ENCODE measurements around the gene SETD2.

Gene SETD2

GRCh38 chr3:46999516-47000197, 164.3 kb downstream of the SETD2 start:
- no peak for DNase-seq
- H3K27ac Mint-ChIP-seq: peak overlapping the region; percentile 25
- H3K9me3 Mint-ChIP-seq: no peaks in the 10 kb centered on the region
- H3K4me1 Mint-ChIP-seq: peaks cover 15% of the 10 kb centered on the region
- no peak for TF ChIP-seq CTCF (IDR thresholded peaks at IDR 0.05)
- H3K27me3 Mint-ChIP-seq (ENCODE audit: low read depth, poor library complexity): peaks cover 3% of the 10 kb centered on the region
- H3K4me3 Mint-ChIP-seq: no peak overlapping the region
- no peaks in the 10 kb centered on the region for H3K36me3 Mint-ChIP-seq (ENCODE audit: low read depth)

GRCh38 chr3:46998852-46999515, 164.9 kb downstream of the SETD2 start:
- Mint-ChIP-seq H3K27ac (no peak overlapping the region), H3K36me3 (ENCODE audit: low read depth) (no peaks in the 10 kb centered on the region), H3K27me3 (ENCODE audit: low read depth, poor library complexity) (no peaks in the 10 kb centered on the region), H3K4me1 (peaks cover 15% of the 10 kb centered on the region), H3K4me3 (no peak overlapping the region), H3K9me3 (no peaks in the 10 kb centered on the region)
- TF ChIP-seq CTCF (IDR thresholded peaks at IDR 0.05): no peak
- DNase-seq: no peak

- no peaks in the 10 kb centered on the region for H3K27me3 Mint-ChIP-seq (ENCODE audit: low read depth, poor library complexity)
- peak; percentile 79 for DNase-seq
- peaks cover 15% of the 10 kb centered on the region for H3K4me1 Mint-ChIP-seq
- H3K4me3 Mint-ChIP-seq: no peak overlapping the region
- TF ChIP-seq CTCF (IDR thresholded peaks at IDR 0.05): peak; percentile 74
- H3K27ac Mint-ChIP-seq: no peak overlapping the region
- H3K36me3 Mint-ChIP-seq (ENCODE audit: low read depth): no peaks in the 10 kb centered on the region
- no peaks in the 10 kb centered on the region for H3K9me3 Mint-ChIP-seq
These were observed 165.6 kb downstream of the SETD2 start for GRCh38 chr3:46998121-46998851.

GRCh38 chr3:46997453-46998091, 166.3 kb downstream of the SETD2 start:
- no peak overlapping the region for H3K27ac Mint-ChIP-seq
- no peaks in the 10 kb centered on the region for H3K36me3 Mint-ChIP-seq (ENCODE audit: low read depth)
- no peak for TF ChIP-seq CTCF (IDR thresholded peaks at IDR 0.05)
- H3K9me3 Mint-ChIP-seq: no peaks in the 10 kb centered on the region
- no peak for DNase-seq
- no peak overlapping the region for H3K4me3 Mint-ChIP-seq
- H3K27me3 Mint-ChIP-seq (ENCODE audit: low read depth, poor library complexity): no peaks in the 10 kb centered on the region
- H3K4me1 Mint-ChIP-seq: peaks cover 15% of the 10 kb centered on the region

- no peak overlapping the region for H3K27ac Mint-ChIP-seq
- peaks cover 15% of the 10 kb centered on the region for H3K4me1 Mint-ChIP-seq
- TF ChIP-seq CTCF (IDR thresholded peaks at IDR 0.05): no peak
- H3K27me3 Mint-ChIP-seq (ENCODE audit: low read depth, poor library complexity): no peaks in the 10 kb centered on the region
- no peak overlapping the region for H3K4me3 Mint-ChIP-seq
- no peaks in the 10 kb centered on the region for H3K36me3 Mint-ChIP-seq (ENCODE audit: low read depth)
- DNase-seq: no peak
- no peaks in the 10 kb centered on the region for H3K9me3 Mint-ChIP-seq
These were observed 167.0 kb downstream of the SETD2 start for GRCh38 chr3:46996689-46997452.
